Measurements from ENCODE around the gene PTPRS. TPM values are rescaled to one million over a fixed set of nuclear protein-coding genes. Genes with fewer than 3 reads are reported as not detected.

PTPRS gene
- total and polyA plus RNA-seq, 9 of the 15 experiments (the other 6 are each of a cell fraction or from before 2014, with no cell fraction given) = 1.1 to 49.4 (median 14.1) TPM

GRCh38 chr19:5308451-5309437, 31.9 kb downstream of the PTPRS start (continued):
- TF ChIP-seq MGA (IDR thresholded peaks at IDR 0.05) (no peak), GTF2B (IDR thresholded peaks at IDR 0.05; ENCODE audit: extremely low read depth, insufficient read length) (peak; percentile 95), STAG1 (CRISPR knock-in tag; IDR thresholded peaks at IDR 0.05; ENCODE audit: borderline replicate concordance) (no peak), EP400 (IDR thresholded peaks at IDR 0.05) (no peak), HCFC1 (IDR thresholded peaks at IDR 0.05; ENCODE audit: low read depth, low read length) (no peak), SNAPC5 (CRISPR knock-in tag; IDR thresholded peaks at IDR 0.05) (peak; percentile 86), RCOR1 (IDR thresholded peaks at IDR 0.05; ENCODE audit: borderline replicate concordance in 1 of 2, low read depth in 2 of 2, low read length in 2 of 2) (peak in 1 of 2 experiments; percentile 53; a peak in 2 of 4 replicates), RFX7 (CRISPR knock-in tag; IDR thresholded peaks at IDR 0.05) (peak; percentile 87), RFX1 (IDR thresholded peaks at IDR 0.05) (no peak), ATF3 (IDR thresholded peaks at IDR 0.05) (no peak), ATF3 (CRISPR knock-in tag; conservative IDR thresholded peaks at IDR 0.05) (no peak), SETDB1 (IDR thresholded peaks at IDR 0.05; ENCODE audit: low read length) (no peak), XRCC3 (IDR thresholded peaks at IDR 0.05) (no peak), E2F3 (CRISPR knock-in tag; IDR thresholded peaks at IDR 0.05) (no peak)

Data from K562 (cell line).